GM18867 (cell line): ENCODE data around the gene MAN1C1.

Experiments used
- ATAC-seq: cut with Tn5 transposase; IDR thresholded peaks from one replicate; pipeline ENCODE4 v1.9.1; 2021; ENCODE audit warnings: mild to moderate bottlenecking, moderate library complexity; ENCODE audit not compliant: unreplicated experiment

Gene MAN1C1

GRCh38 chr1:25675729-25676476 is 59.3 kb downstream of the MAN1C1 start:
- peak; percentile 94 for ATAC-seq

GRCh38 chr1:25676488-25676887 is 59.9 kb downstream of the MAN1C1 start:
- ATAC-seq: no peak

- no peak for ATAC-seq
These were observed 60.7 kb downstream of the MAN1C1 start for GRCh38 chr1:25677193-25677773.

- no peak for ATAC-seq
These were observed 62.6 kb downstream of the MAN1C1 start for GRCh38 chr1:25679171-25679570.

GRCh38 chr1:25680701-25681100 is 64.1 kb downstream of the MAN1C1 start:
- no peak for ATAC-seq

- ATAC-seq: no peak
These were observed 65.5 kb downstream of the MAN1C1 start for GRCh38 chr1:25682059-25682601.

GRCh38 chr1:25683177-25683576 is 66.6 kb downstream of the MAN1C1 start:
- no peak for ATAC-seq

GRCh38 chr1:25683731-25684130 is 67.1 kb downstream of the MAN1C1 start:
- ATAC-seq: no peak

- no peak for ATAC-seq
These were observed 67.8 kb downstream of the MAN1C1 start for GRCh38 chr1:25684216-25684965.

GRCh38 chr1:25685211-25685750 is 68.7 kb downstream of the MAN1C1 start:
- ATAC-seq: no peak

- ATAC-seq: no peak
These were observed 69.5 kb downstream of the MAN1C1 start for GRCh38 chr1:25685938-25686665.

GRCh38 chr1:25687221-25688017 is 70.8 kb downstream of the MAN1C1 start:
- ATAC-seq: no peak

GRCh38 chr1:25688390-25689119 is 72.0 kb downstream of the MAN1C1 start:
- ATAC-seq: no peak

GRCh38 chr1:25689686-25690381 is 73.2 kb downstream of the MAN1C1 start:
- ATAC-seq: no peak

GRCh38 chr1:25690396-25690956 is 73.9 kb downstream of the MAN1C1 start:
- no peak for ATAC-seq

- no peak for ATAC-seq
These were observed 74.6 kb downstream of the MAN1C1 start for GRCh38 chr1:25691211-25691610.

GRCh38 chr1:25692560-25692959 is 76.0 kb downstream of the MAN1C1 start:
- ATAC-seq: no peak
